Heart left ventricle (tissue), 13 donors: ENCODE results near the gene TBC1D2.

Experiments used
- CTCF ChIP-seq, 12 donors: fragments of 200-600 bp; sonication (generic) in 4 of 12; IDR thresholded peaks; one replicate each; pipeline versions ENCODE4 v1.5.0 to v1.8.0; 2018 to 2022; ENCODE audit warnings: antibody characterized with exemption in 12 of 12, mild to moderate bottlenecking in 5 of 12
- POLR2A ChIP-seq, 2 donors: fragments of 450-650 bp; IDR thresholded peaks; one replicate each; pipeline ENCODE4 v1.6.1; 2017; ENCODE audit warnings: antibody characterized with exemption in 2 of 2, mild to moderate bottlenecking in 2 of 2, moderate library complexity in 2 of 2
- donor health status: ischemic (EF 13 %, LVEDD 7.1; RV severe dilation, severe dysfunction).
- donor health status: DM: no; HTN: yes; CAD: no.
- donor health status: DM: no; HTN: no; CAD: no.
- donor health status: ischemic (EF 25% LVEDD 6.9; RV normal size, moderate dysfunction).
- donor health status: ischemic (EF 25% LVEDD 5.7; RV mildly dilated, moderate dysfunction).
- donor health status: ischemic (EF 35%, LVEDD 5.7; RV mildly dilated, moderate dysfunction).
- donor health status: nonischemic (EF 11% LVEDD 7.7; RV severe dilation, severe dysfunction).
- donor health status: DM: yes; HTN: yes; CAD: no.
- donor health status: PGD.
- donor health status: ischemic (EF 29% LVEDD 5.4; RV normal size, mild dysfunction).
- donor health status: nonischemic (EF 23%, LVEDD 6.1; RV moderate dilation, normal function).

- TF ChIP-seq CTCF (IDR thresholded peaks at IDR 0.05), result no peak
- TF ChIP-seq POLR2A (IDR thresholded peaks at IDR 0.05), result no peak
Measured at GRCh38 chr9:98168941-98169488, 86.4 kb downstream of the TBC1D2 start.
